ENCODE data around the gene AGXT. TPM values are rescaled to one million over a fixed set of nuclear protein-coding genes. Genes with fewer than 3 reads are reported as not detected.

Gene AGXT
- total RNA-seq, 1 donor, result not detected

GRCh38 chr2:240895656-240896388 is 27.2 kb downstream of the AGXT start, which contains the start of gene MAB21L4:
Gene MAB21L4, minus strand, starts transcription at chr2:240896156. Its CDS starts 159 bp downstream, at chr2:240895997.
- no peak within 1 kb of the TSS for H3K4me3 ChIP-seq (ENCODE audit: low read depth, low read length)
- no peak for DNase-seq (ENCODE audit: low read depth)
- no peak for TF ChIP-seq CTCF (IDR thresholded peaks at IDR 0.05; ENCODE audit: insufficient read depth, low read depth, low read length)

- no peak overlapping the region for H3K4me3 ChIP-seq (ENCODE audit: low read depth, low read length)
- no peak for TF ChIP-seq CTCF (IDR thresholded peaks at IDR 0.05; ENCODE audit: insufficient read depth, low read depth, low read length)
- no peak for DNase-seq (ENCODE audit: low read depth)
Measured at GRCh38 chr2:240896394-240896793, 27.8 kb downstream of the AGXT start.

- no peak for DNase-seq (ENCODE audit: low read depth)
- H3K4me3 ChIP-seq (ENCODE audit: low read depth, low read length), result no peak overlapping the region
- no peak for TF ChIP-seq CTCF (IDR thresholded peaks at IDR 0.05; ENCODE audit: insufficient read depth, low read depth, low read length)
Measured at GRCh38 chr2:240896871-240897692, 28.5 kb downstream of the AGXT start.

- H3K4me3 ChIP-seq (ENCODE audit: low read depth, low read length), result no peak overlapping the region
- no peak for DNase-seq (ENCODE audit: low read depth)
- no peak for TF ChIP-seq CTCF (IDR thresholded peaks at IDR 0.05; ENCODE audit: insufficient read depth, low read depth, low read length)
Measured at GRCh38 chr2:240898108-240898730, 29.6 kb downstream of the AGXT start.

- DNase-seq (ENCODE audit: low read depth), result no peak
- no peak overlapping the region for H3K4me3 ChIP-seq (ENCODE audit: low read depth, low read length)
- no peak for TF ChIP-seq CTCF (IDR thresholded peaks at IDR 0.05; ENCODE audit: insufficient read depth, low read depth, low read length)
Measured at GRCh38 chr2:240898731-240899467, 30.3 kb downstream of the AGXT start.

GRCh38 chr2:240899468-240899865 is 30.8 kb downstream of the AGXT start:
- DNase-seq (ENCODE audit: low read depth), result no peak
- TF ChIP-seq CTCF (IDR thresholded peaks at IDR 0.05; ENCODE audit: insufficient read depth, low read depth, low read length), result no peak
- H3K4me3 ChIP-seq (ENCODE audit: low read depth, low read length), result no peak overlapping the region

Data from fibroblast of villous mesenchyme (primary cell).